ENCODE measurements around the gene C10orf95. TPM values are rescaled to one million over a fixed set of nuclear protein-coding genes. Genes with fewer than 3 reads are reported as not detected.
A peak's percentile ranks its signal among the peaks of the same experiment; 100 is the strongest.

C10orf95 gene
- total RNA-seq, 1 donor from 2014 or later: not detected

- TF ChIP-seq EZH2phosphoT487 (IDR thresholded peaks at IDR 0.05) (no peak), EZH2 (IDR thresholded peaks at IDR 0.05) (no peak), CTCF (IDR thresholded peaks at IDR 0.05) (no peak)
These were observed 2.2 kb upstream of the C10orf95 start for GRCh38 chr10:102453502-102453901.

GRCh38 chr10:102452672-102453340, 1.5 kb upstream of the C10orf95 start:
- H3K36me3 ChIP-seq: no peaks in the 10 kb centered on the region
- H3K9ac ChIP-seq: no peak overlapping the region
- peaks cover 15% of the 10 kb centered on the region for H3K27me3 Mint-ChIP-seq (ENCODE audit: insufficient read depth, low read depth)
- H3K4me3 ChIP-seq: no peak overlapping the region
- H3K27ac Mint-ChIP-seq: no peak overlapping the region
- no peaks in the 10 kb centered on the region for H3K9me3 Mint-ChIP-seq
- peaks cover 34% of the 10 kb centered on the region for H3K4me1 ChIP-seq
- peaks cover 2% of the 10 kb centered on the region for H3K36me3 Mint-ChIP-seq
- peaks cover 64% of the 10 kb centered on the region for H3F3A ChIP-seq (ENCODE audit: low read depth)
- no peaks in the 10 kb centered on the region for H3K9me3 ChIP-seq (ENCODE audit: low read depth)
- H4K20me1 ChIP-seq (ENCODE audit: low read depth): peaks cover 18% of the 10 kb centered on the region
- TF ChIP-seq CTCF (IDR thresholded peaks at IDR 0.05): no peak
- no peak for TF ChIP-seq EZH2 (IDR thresholded peaks at IDR 0.05)
- no peak for TF ChIP-seq EZH2phosphoT487 (IDR thresholded peaks at IDR 0.05)
- H3K4me1 Mint-ChIP-seq: peaks cover 33% of the 10 kb centered on the region
- no peak overlapping the region for H3K4me2 ChIP-seq
- no peak overlapping the region for H2AFZ ChIP-seq (replicated peaks)
- no peak overlapping the region for H3K27ac ChIP-seq
- peak overlapping the region; percentile 74 for H3K4me3 Mint-ChIP-seq
- no peaks in the 10 kb centered on the region for H3K79me2 ChIP-seq (ENCODE audit: low read depth)
- DNase-seq (ENCODE audit: low spot score): no peak
- peaks cover 9% of the 10 kb centered on the region for H3K27me3 ChIP-seq

More at GRCh38 chr10:102453502-102453901, 2.2 kb upstream of the C10orf95 start:
- Mint-ChIP-seq H3K4me1 (peaks cover 33% of the 10 kb centered on the region), H3K36me3 (peaks cover 2% of the 10 kb centered on the region), H3K9me3 (no peaks in the 10 kb centered on the region), H3K27ac (no peak overlapping the region), H3K27me3 (ENCODE audit: insufficient read depth, low read depth) (peaks cover 16% of the 10 kb centered on the region), H3K4me3 (no peak overlapping the region)
- H3K36me3 ChIP-seq: no peaks in the 10 kb centered on the region
- DNase-seq (ENCODE audit: low spot score): peak; percentile 65
- H4K20me1 ChIP-seq (ENCODE audit: low read depth): peaks cover 18% of the 10 kb centered on the region
- H3K4me3 ChIP-seq: no peak overlapping the region
- peaks cover 34% of the 10 kb centered on the region for H3K4me1 ChIP-seq
- no peaks in the 10 kb centered on the region for H3K79me2 ChIP-seq (ENCODE audit: low read depth)
- peaks cover 9% of the 10 kb centered on the region for H3K27me3 ChIP-seq
- H2AFZ ChIP-seq (replicated peaks): no peak overlapping the region
- H3K27ac ChIP-seq: no peak overlapping the region
- peaks cover 61% of the 10 kb centered on the region for H3F3A ChIP-seq (ENCODE audit: low read depth)
- H3K9me3 ChIP-seq (ENCODE audit: low read depth): no peaks in the 10 kb centered on the region
- H3K4me2 ChIP-seq: no peak overlapping the region
- no peak overlapping the region for H3K9ac ChIP-seq

- peak overlapping the region; percentile 91 for H3K4me3 Mint-ChIP-seq
- Histone ChIP-seq H3K4me1 (peaks cover 29% of the 10 kb centered on the region), H2AFZ (replicated peaks) (peak overlapping the region; percentile 69), H3F3A (ENCODE audit: low read depth) (peaks cover 57% of the 10 kb centered on the region), H3K9ac (no peak overlapping the region), H3K36me3 (no peaks in the 10 kb centered on the region), H3K9me3 (ENCODE audit: low read depth) (no peaks in the 10 kb centered on the region), H3K4me2 (peak overlapping the region; percentile 83), H3K27me3 (peaks cover 9% of the 10 kb centered on the region), H3K4me3 (peak overlapping the region; percentile 82), H4K20me1 (ENCODE audit: low read depth) (peaks cover 18% of the 10 kb centered on the region), H3K27ac (no peak overlapping the region), H3K79me2 (ENCODE audit: low read depth) (no peaks in the 10 kb centered on the region)
- TF ChIP-seq CTCF (IDR thresholded peaks at IDR 0.05) (no peak), EZH2phosphoT487 (IDR thresholded peaks at IDR 0.05) (no peak), EZH2 (IDR thresholded peaks at IDR 0.05) (no peak)
- H3K4me1 Mint-ChIP-seq: peaks cover 30% of the 10 kb centered on the region
- peak; percentile 82 for DNase-seq (ENCODE audit: low spot score)
- H3K9me3 Mint-ChIP-seq: no peaks in the 10 kb centered on the region
- H3K36me3 Mint-ChIP-seq: peaks cover 2% of the 10 kb centered on the region
- H3K27ac Mint-ChIP-seq: peak overlapping the region; percentile 44
- H3K27me3 Mint-ChIP-seq (ENCODE audit: insufficient read depth, low read depth): peaks cover 15% of the 10 kb centered on the region
These were observed 804 bp downstream of the C10orf95 start for GRCh38 chr10:102450374-102451104.

All from neural progenitor cell (in vitro differentiated cells).